ENCODE data around the gene CCNJ.

The CCNJ gene

DNA sequence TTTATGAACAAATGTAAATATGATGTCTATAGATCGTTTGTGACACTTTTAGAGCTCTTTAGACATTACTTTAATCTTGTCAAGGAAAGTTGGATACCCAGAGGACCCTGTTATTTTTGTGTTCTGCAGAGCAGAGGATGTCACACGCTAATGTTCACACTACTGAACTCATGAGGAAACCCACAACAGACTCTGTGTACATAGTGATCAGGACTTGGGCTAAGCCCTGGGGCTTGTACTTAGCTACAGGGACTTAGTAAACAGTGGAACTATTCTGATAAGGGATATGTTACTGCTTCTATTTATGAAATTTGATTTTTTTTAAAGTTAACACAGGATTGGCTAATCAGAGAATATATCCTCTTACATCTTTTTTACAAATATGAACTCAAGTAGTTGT is 50.6 kb downstream of the CCNJ start:
- no peak overlapping the region for H3K9ac ChIP-seq (ENCODE audit: insufficient read length)
- no peak overlapping the region for H3K27ac ChIP-seq
- DNase-seq (ENCODE audit: low read depth, low spot score): no peak
- H3K9me3 ChIP-seq (ENCODE audit: low read depth, low read length): no peaks in the 10 kb centered on the region
- H3K36me3 ChIP-seq (ENCODE audit: insufficient read depth, low read length): no peaks in the 10 kb centered on the region
- TF ChIP-seq FOXP2 (optimal IDR thresholded peaks at IDR 0.05; ENCODE audit: control extremely low read depth, extremely low read length, insufficient read depth) (no peak), EZH2 (IDR thresholded peaks at IDR 0.05) (no peak), POLR2AphosphoS5 (IDR thresholded peaks at IDR 0.05; ENCODE audit: borderline replicate concordance, low read depth, low read length) (no peak)
- H3K4me3 ChIP-seq: no peak overlapping the region

DNA sequence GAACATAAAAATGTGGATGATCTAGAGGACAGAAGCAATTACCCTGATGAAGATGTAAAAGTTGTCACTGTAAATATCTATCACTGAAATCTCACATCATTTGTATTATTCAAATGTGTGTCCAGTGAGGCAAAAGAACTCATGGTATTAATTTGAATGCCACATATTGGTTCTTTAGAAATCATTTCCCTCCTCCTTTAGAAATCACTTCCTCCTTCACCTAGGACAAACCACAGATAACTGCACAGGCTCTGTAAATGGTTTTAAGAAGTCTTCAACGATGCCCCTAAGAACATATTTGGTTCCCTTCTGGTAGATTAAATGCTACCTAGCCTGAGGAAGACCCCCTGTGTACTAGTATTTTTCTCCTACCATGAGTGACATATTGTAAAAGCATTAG is 53.6 kb downstream of the CCNJ start:
- no peak for DNase-seq (ENCODE audit: low read depth, low spot score)
- TF ChIP-seq FOXP2 (optimal IDR thresholded peaks at IDR 0.05; ENCODE audit: control extremely low read depth, extremely low read length, insufficient read depth) (no peak), POLR2AphosphoS5 (IDR thresholded peaks at IDR 0.05; ENCODE audit: borderline replicate concordance, low read depth, low read length) (no peak), EZH2 (IDR thresholded peaks at IDR 0.05) (no peak)
- Histone ChIP-seq H3K9ac (ENCODE audit: insufficient read length) (no peak overlapping the region), H3K4me3 (no peak overlapping the region), H3K27ac (no peak overlapping the region), H3K36me3 (ENCODE audit: insufficient read depth, low read length) (no peaks in the 10 kb centered on the region), H3K9me3 (ENCODE audit: low read depth, low read length) (no peaks in the 10 kb centered on the region)

DNA sequence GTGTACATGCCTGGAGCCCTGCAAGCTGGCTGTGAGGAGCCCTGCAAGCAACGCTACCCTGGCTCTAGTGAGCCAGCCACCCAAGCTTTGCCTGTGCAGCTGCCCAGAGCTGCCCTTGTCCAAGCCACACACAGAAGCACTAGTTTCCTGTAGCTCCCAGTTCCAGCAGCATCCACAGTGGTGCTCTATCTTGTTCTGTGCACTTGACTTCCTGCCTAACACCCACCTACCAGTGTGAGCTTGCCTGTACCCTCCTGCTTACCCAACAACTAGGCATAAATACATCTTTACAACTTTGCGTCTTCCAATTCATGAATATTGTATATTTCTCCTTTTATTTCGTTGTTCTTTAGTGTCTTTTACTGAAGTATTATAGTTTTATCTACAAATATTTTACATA is 54.5 kb downstream of the CCNJ start:
- no peaks in the 10 kb centered on the region for H3K9me3 ChIP-seq (ENCODE audit: low read depth, low read length)
- no peak overlapping the region for H3K27ac ChIP-seq
- no peak overlapping the region for H3K9ac ChIP-seq (ENCODE audit: insufficient read length)
- no peak for DNase-seq (ENCODE audit: low read depth, low spot score)
- no peak overlapping the region for H3K4me3 ChIP-seq
- no peak for TF ChIP-seq FOXP2 (optimal IDR thresholded peaks at IDR 0.05; ENCODE audit: control extremely low read depth, extremely low read length, insufficient read depth)
- no peak for TF ChIP-seq POLR2AphosphoS5 (IDR thresholded peaks at IDR 0.05; ENCODE audit: borderline replicate concordance, low read depth, low read length)
- TF ChIP-seq EZH2 (IDR thresholded peaks at IDR 0.05): no peak
- no peaks in the 10 kb centered on the region for H3K36me3 ChIP-seq (ENCODE audit: insufficient read depth, low read length)

GRCh38 chr10:96107623-96108038 is 64.2 kb downstream of the CCNJ start:
- H3K9ac ChIP-seq (ENCODE audit: insufficient read length): no peak overlapping the region
- H3K27ac ChIP-seq: no peak overlapping the region
- H3K9me3 ChIP-seq (ENCODE audit: low read depth, low read length): no peaks in the 10 kb centered on the region
- TF ChIP-seq POLR2AphosphoS5 (IDR thresholded peaks at IDR 0.05; ENCODE audit: borderline replicate concordance, low read depth, low read length): no peak
- TF ChIP-seq FOXP2 (optimal IDR thresholded peaks at IDR 0.05; ENCODE audit: control extremely low read depth, extremely low read length, insufficient read depth): no peak
- no peak for TF ChIP-seq EZH2 (IDR thresholded peaks at IDR 0.05)
- no peak for DNase-seq (ENCODE audit: low read depth, low spot score)
- no peaks in the 10 kb centered on the region for H3K36me3 ChIP-seq (ENCODE audit: insufficient read depth, low read length)
- no peak overlapping the region for H3K4me3 ChIP-seq
